Vagina (tissue), 2 donors: ENCODE results near the gene ARID1B.

Experiments
- POLR2A ChIP-seq, 2 donors: fragments of 450-650 bp; IDR thresholded peaks; one replicate each; pipeline ENCODE4 v1.6.1; 2017; ENCODE audit warnings: antibody characterized with exemption in 2 of 2, mild to moderate bottlenecking in 2 of 2, moderate library complexity in 2 of 2
- TF ChIP-seq, protein P1 (sequence below), 3 experiments: fragments of 450-650 bp in 2 of 3; fragments of 200-600 bp in 1 of 3; sonication (generic) in 1 of 3; IDR thresholded peaks; one replicate each; pipeline ENCODE4 v1.5.1; 2017 to 2019; ENCODE audit warnings: antibody characterized with exemption in 3 of 3, mild to moderate bottlenecking in 2 of 3, moderate library complexity in 2 of 3

GRCh38 chr6:156950084-156950483 is 172.9 kb downstream of the ARID1B start:
- TF ChIP-seq POLR2A (IDR thresholded peaks at IDR 0.05) = no peak
- TF ChIP-seq, protein P1, sequence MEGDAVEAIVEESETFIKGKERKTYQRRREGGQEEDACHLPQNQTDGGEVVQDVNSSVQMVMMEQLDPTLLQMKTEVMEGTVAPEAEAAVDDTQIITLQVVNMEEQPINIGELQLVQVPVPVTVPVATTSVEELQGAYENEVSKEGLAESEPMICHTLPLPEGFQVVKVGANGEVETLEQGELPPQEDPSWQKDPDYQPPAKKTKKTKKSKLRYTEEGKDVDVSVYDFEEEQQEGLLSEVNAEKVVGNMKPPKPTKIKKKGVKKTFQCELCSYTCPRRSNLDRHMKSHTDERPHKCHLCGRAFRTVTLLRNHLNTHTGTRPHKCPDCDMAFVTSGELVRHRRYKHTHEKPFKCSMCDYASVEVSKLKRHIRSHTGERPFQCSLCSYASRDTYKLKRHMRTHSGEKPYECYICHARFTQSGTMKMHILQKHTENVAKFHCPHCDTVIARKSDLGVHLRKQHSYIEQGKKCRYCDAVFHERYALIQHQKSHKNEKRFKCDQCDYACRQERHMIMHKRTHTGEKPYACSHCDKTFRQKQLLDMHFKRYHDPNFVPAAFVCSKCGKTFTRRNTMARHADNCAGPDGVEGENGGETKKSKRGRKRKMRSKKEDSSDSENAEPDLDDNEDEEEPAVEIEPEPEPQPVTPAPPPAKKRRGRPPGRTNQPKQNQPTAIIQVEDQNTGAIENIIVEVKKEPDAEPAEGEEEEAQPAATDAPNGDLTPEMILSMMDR (IDR thresholded peaks at IDR 0.05) = no peak
